ENCODE results near the gene SAFB.

- TF ChIP-seq POLR2A (IDR thresholded peaks at IDR 0.05) = no peak
- no peak for TF ChIP-seq CTCF (IDR thresholded peaks at IDR 0.05)
- TF ChIP-seq EP300 (IDR thresholded peaks at IDR 0.05) = no peak
Observed at GRCh38 chr19:5655412-5655811, 32.5 kb downstream of the SAFB start.

Measured in gastroesophageal sphincter (tissue), 3 donors.